HL-60 (cell line): Measurements from ENCODE around the gene RHO.

ENCODE experiments used
- DNase-seq, 2 experiments: peaks; one replicate each; pipeline ENCODE4 v3.0.0-alpha.2; 2010 to 2020; ENCODE audit warnings: low read depth in 1 of 2, low spot score in 1 of 2
- H3K27ac ChIP-seq: fragments of 250-450 bp; sonication (Bioruptor Pico); replicated peaks from 2 replicates; pipeline ENCODE4 v1.5.1; 2020; ENCODE audit warnings: mild to moderate bottlenecking, moderate library complexity
- H3K27me3 ChIP-seq: fragments of 250-450 bp; sonication (Bioruptor Pico); 2 replicates; pipeline ENCODE4 v1.5.1; 2021; ENCODE audit warnings: mild to moderate bottlenecking, moderate library complexity; ENCODE audit not compliant: insufficient read depth, poor library complexity, severe bottlenecking
- H3K4me3 ChIP-seq: replicated peaks from 2 replicates; pipeline ENCODE4 v1.5.1; 2011; ENCODE audit warnings: mild to moderate bottlenecking, control low read depth, low read length; ENCODE audit not compliant: insufficient read depth
- GABPA ChIP-seq: IDR thresholded peaks from 2 replicates; pipeline ENCODE4 v1.6.1; 2012; ENCODE audit warnings: low read depth
- POLR2AphosphoS5 ChIP-seq: IDR thresholded peaks from 2 replicates; pipeline ENCODE4 v1.6.1; 2012; ENCODE audit warnings: low read depth
- REST ChIP-seq: IDR thresholded peaks from 2 replicates; pipeline ENCODE4 v1.6.1; 2012; ENCODE audit warnings: low read depth; ENCODE audit not compliant: insufficient replicate concordance
- SPI1 ChIP-seq: IDR thresholded peaks from 2 replicates; pipeline ENCODE4 v1.6.1; 2012; ENCODE audit warnings: low read depth, mild to moderate bottlenecking, borderline replicate concordance
- TF ChIP-seq, protein P1 (sequence below): IDR thresholded peaks from one replicate; pipeline ENCODE4 v1.5.1; 2011; ENCODE audit warnings: low read length, control low read depth, inconsistent platforms; ENCODE audit not compliant: insufficient read depth

RHO gene

GRCh38 chr3:129512595-129512994 is 15.8 kb upstream of the RHO start:
- H3K27ac ChIP-seq = no peak overlapping the region
- no peak overlapping the region for H3K4me3 ChIP-seq
- TF ChIP-seq POLR2AphosphoS5 (no peak), GABPA (no peak), SPI1 (no peak), REST (no peak)
- TF ChIP-seq, protein P1, sequence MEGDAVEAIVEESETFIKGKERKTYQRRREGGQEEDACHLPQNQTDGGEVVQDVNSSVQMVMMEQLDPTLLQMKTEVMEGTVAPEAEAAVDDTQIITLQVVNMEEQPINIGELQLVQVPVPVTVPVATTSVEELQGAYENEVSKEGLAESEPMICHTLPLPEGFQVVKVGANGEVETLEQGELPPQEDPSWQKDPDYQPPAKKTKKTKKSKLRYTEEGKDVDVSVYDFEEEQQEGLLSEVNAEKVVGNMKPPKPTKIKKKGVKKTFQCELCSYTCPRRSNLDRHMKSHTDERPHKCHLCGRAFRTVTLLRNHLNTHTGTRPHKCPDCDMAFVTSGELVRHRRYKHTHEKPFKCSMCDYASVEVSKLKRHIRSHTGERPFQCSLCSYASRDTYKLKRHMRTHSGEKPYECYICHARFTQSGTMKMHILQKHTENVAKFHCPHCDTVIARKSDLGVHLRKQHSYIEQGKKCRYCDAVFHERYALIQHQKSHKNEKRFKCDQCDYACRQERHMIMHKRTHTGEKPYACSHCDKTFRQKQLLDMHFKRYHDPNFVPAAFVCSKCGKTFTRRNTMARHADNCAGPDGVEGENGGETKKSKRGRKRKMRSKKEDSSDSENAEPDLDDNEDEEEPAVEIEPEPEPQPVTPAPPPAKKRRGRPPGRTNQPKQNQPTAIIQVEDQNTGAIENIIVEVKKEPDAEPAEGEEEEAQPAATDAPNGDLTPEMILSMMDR = no peak
- H3K27me3 ChIP-seq = no peaks in the 10 kb centered on the region
- no peak for DNase-seq

DNA sequence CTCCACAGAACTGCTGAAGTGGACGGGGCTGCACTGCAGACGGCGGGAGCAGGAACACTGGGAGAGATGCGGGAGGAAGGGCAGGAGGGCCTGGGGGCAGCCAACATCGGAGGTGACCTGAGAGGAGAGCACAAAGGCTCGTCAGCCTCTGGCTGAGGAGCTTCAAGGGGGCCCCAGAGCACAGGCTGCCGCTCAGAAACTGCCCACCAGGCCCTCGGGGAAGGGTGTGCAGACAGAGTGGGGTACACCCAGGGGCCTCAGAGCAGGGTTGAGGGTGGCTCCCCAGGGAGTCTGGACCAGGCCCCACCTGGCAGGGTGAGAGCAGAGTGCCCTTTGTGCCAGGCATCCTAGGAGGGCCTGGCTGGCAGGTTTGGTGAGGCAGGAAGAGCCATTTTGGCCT is 14.7 kb upstream of the RHO start:
- no peak overlapping the region for H3K27ac ChIP-seq
- H3K4me3 ChIP-seq = no peak overlapping the region
- no peaks in the 10 kb centered on the region for H3K27me3 ChIP-seq
- TF ChIP-seq REST (no peak), GABPA (no peak), SPI1 (no peak), POLR2AphosphoS5 (no peak)
- TF ChIP-seq, protein P1 = no peak
- DNase-seq = no peak

DNA sequence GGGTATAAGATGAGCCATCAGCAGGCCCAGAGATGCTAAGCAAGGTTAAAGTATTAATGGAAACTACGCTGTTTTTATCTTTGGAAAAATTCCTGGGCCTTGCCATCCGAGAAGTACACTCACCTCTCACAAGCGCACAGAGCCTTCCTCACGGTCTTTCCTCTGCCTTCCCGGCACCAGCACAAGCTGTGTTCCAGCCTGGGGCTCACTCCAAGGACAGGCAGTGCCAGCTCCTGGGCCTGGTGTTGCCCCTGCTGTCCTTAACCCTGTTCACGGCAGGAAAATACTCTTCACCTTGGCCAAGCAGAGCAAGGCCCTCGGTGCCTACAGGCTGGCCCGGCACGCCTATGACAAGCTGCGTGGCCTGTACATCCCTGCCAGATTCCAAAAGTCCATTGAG is 14.3 kb upstream of the RHO start:
- no peak for DNase-seq
- no peak overlapping the region for H3K4me3 ChIP-seq
- no peak overlapping the region for H3K27ac ChIP-seq
- H3K27me3 ChIP-seq = no peaks in the 10 kb centered on the region
- no peak for TF ChIP-seq REST
- TF ChIP-seq, protein P1 = no peak
- no peak for TF ChIP-seq GABPA
- TF ChIP-seq POLR2AphosphoS5 = no peak
- no peak for TF ChIP-seq SPI1
